Measurements from ENCODE around the gene AQR.
"Not testable (repeated sequence)": the region's sequence is repeated elsewhere in the genome, so short reads cannot be mapped to it uniquely, and the experiment has no call there.

AQR gene

GRCh38 chr15:34808016-34808415 is 161.5 kb downstream of the AQR start:
- DNase-seq, result no peak
- TF ChIP-seq GATA1 (IDR thresholded peaks at IDR 0.05; ENCODE audit: low read depth, low read length) (no peak), POLR2A (IDR thresholded peaks at IDR 0.05; ENCODE audit: low read length) (no peak)

GRCh38 chr15:34807241-34807640 is 162.3 kb downstream of the AQR start:
- not testable (repeated sequence) for DNase-seq

GRCh38 chr15:34804776-34805175 is 164.8 kb downstream of the AQR start:
- TF ChIP-seq GATA1 (IDR thresholded peaks at IDR 0.05; ENCODE audit: low read depth, low read length) (no peak), POLR2A (IDR thresholded peaks at IDR 0.05; ENCODE audit: low read length) (no peak)
- no peak for DNase-seq

GRCh38 chr15:34804113-34804512 is 165.4 kb downstream of the AQR start:
- DNase-seq, result no peak
- TF ChIP-seq GATA1 (IDR thresholded peaks at IDR 0.05; ENCODE audit: low read depth, low read length) (no peak), POLR2A (IDR thresholded peaks at IDR 0.05; ENCODE audit: low read length) (no peak)

- no peak for TF ChIP-seq POLR2A (IDR thresholded peaks at IDR 0.05; ENCODE audit: low read length)
- TF ChIP-seq GATA1 (IDR thresholded peaks at IDR 0.05; ENCODE audit: low read depth, low read length), result no peak
Measured at GRCh38 chr15:34802803-34803750, 166.5 kb downstream of the AQR start.

DNA sequence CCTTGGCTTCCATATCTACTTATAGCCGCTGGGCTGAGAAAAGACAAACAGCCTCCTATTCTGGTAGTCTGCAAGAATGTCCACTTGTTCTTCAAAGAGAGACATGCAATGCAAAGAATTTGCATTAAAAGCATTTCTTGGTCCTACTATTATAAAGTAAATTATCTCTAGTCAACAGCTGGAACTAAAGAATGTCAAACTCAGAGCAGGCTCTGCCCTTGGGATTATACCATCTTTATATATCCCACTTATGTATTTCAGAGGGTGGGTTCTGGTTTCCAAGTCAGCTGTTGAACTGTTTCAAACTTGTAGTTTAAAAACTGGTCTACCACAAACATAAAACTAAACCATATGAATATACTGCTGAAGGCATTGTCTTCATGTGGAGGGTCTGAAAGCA is 167.2 kb downstream of the AQR start:
- TF ChIP-seq GATA1 (IDR thresholded peaks at IDR 0.05; ENCODE audit: low read depth, low read length) (no peak), POLR2A (IDR thresholded peaks at IDR 0.05; ENCODE audit: low read length) (no peak)
- no peak for DNase-seq

More at GRCh38 chr15:34802803-34803750, 166.5 kb downstream of the AQR start:
- DNase-seq, result no peak

All from erythroblast (primary cell).